ENCODE results near the gene TNS1.

- TF ChIP-seq, protein P1, sequence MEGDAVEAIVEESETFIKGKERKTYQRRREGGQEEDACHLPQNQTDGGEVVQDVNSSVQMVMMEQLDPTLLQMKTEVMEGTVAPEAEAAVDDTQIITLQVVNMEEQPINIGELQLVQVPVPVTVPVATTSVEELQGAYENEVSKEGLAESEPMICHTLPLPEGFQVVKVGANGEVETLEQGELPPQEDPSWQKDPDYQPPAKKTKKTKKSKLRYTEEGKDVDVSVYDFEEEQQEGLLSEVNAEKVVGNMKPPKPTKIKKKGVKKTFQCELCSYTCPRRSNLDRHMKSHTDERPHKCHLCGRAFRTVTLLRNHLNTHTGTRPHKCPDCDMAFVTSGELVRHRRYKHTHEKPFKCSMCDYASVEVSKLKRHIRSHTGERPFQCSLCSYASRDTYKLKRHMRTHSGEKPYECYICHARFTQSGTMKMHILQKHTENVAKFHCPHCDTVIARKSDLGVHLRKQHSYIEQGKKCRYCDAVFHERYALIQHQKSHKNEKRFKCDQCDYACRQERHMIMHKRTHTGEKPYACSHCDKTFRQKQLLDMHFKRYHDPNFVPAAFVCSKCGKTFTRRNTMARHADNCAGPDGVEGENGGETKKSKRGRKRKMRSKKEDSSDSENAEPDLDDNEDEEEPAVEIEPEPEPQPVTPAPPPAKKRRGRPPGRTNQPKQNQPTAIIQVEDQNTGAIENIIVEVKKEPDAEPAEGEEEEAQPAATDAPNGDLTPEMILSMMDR (IDR thresholded peaks at IDR 0.05) = no peak
- TF ChIP-seq EZH2 (IDR thresholded peaks at IDR 0.05; ENCODE audit: borderline replicate concordance, insufficient read depth, low read depth, low read length, poor library complexity, severe bottlenecking) = no peak
Observed at GRCh38 chr2:218026244-218026643, 23.4 kb upstream of the TNS1 start.

Measured in B cell (primary cell).